SU-DHL-6 (cell line): ENCODE measurements around the gene SLC24A1.

Experiments used
- EZH2phosphoT487 ChIP-seq: fragments of 200-600 bp; sonication (generic), shearing (Covaris generic); conservative IDR thresholded peaks from 2 replicates; pipeline ENCODE4 v1.6.1; 2018; ENCODE audit warnings: mild to moderate bottlenecking, antibody characterized with exemption, low read length, moderate library complexity, mixed read lengths
- TF ChIP-seq, protein P1 (sequence below): fragments of 200-600 bp; sonication (generic); IDR thresholded peaks from one replicate; pipeline ENCODE4 v1.5.1; 2017; ENCODE audit warnings: antibody characterized with exemption, mild to moderate bottlenecking, low read length, moderate library complexity; ENCODE audit not compliant: insufficient read depth, poor library complexity, severe bottlenecking

DNA sequence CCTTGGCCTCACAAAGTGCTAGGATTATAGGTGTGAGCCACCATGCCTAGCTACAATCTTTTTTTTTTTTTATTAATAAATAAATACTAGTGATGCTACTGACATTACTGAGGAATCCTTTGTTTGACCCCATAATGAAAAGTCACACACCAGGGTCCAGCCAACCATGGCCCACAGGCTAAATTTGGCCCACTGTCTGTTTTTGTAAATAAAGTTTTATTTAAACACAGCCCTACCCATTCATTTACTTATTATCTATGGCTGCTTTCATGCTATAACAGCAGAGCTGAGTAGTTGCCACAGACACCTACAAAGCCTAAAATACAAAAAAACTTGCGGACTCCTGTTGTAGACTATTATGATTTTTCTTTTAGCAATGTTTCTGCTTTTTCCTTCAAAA lies 18.2 kb upstream of the SLC24A1 start:
- TF ChIP-seq, protein P1, sequence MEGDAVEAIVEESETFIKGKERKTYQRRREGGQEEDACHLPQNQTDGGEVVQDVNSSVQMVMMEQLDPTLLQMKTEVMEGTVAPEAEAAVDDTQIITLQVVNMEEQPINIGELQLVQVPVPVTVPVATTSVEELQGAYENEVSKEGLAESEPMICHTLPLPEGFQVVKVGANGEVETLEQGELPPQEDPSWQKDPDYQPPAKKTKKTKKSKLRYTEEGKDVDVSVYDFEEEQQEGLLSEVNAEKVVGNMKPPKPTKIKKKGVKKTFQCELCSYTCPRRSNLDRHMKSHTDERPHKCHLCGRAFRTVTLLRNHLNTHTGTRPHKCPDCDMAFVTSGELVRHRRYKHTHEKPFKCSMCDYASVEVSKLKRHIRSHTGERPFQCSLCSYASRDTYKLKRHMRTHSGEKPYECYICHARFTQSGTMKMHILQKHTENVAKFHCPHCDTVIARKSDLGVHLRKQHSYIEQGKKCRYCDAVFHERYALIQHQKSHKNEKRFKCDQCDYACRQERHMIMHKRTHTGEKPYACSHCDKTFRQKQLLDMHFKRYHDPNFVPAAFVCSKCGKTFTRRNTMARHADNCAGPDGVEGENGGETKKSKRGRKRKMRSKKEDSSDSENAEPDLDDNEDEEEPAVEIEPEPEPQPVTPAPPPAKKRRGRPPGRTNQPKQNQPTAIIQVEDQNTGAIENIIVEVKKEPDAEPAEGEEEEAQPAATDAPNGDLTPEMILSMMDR = no peak
- no peak for TF ChIP-seq EZH2phosphoT487
